ENCODE measurements around the gene IPMK.
"Not testable (repeated sequence)": the region's sequence is repeated elsewhere in the genome, so short reads cannot be mapped to it uniquely, and the experiment has no call there.

DNA sequence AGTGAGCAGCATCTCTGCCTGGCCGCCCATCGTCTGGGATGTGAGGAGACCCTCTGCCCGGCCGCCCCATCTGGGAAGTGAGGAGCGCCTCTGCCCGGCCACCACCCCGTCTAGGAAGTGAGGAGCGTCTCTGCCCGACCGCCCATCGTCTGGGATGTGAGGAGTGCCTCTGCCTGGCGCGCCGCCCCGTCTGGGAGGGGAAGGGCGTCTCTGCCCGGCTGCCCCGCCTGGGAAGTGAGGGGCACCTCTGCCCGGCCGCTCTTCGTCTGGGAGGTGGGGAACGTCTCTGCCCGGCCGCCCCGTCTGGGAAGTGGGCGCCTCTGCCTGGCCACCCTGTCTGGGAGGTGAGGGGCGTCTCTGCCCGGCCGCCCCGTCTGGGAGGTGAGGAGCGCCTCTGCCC, 23.9 kb downstream of the IPMK start:
- TF ChIP-seq, protein P1, sequence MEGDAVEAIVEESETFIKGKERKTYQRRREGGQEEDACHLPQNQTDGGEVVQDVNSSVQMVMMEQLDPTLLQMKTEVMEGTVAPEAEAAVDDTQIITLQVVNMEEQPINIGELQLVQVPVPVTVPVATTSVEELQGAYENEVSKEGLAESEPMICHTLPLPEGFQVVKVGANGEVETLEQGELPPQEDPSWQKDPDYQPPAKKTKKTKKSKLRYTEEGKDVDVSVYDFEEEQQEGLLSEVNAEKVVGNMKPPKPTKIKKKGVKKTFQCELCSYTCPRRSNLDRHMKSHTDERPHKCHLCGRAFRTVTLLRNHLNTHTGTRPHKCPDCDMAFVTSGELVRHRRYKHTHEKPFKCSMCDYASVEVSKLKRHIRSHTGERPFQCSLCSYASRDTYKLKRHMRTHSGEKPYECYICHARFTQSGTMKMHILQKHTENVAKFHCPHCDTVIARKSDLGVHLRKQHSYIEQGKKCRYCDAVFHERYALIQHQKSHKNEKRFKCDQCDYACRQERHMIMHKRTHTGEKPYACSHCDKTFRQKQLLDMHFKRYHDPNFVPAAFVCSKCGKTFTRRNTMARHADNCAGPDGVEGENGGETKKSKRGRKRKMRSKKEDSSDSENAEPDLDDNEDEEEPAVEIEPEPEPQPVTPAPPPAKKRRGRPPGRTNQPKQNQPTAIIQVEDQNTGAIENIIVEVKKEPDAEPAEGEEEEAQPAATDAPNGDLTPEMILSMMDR (IDR thresholded peaks at IDR 0.05), result not testable (repeated sequence)
- not testable (repeated sequence) for TF ChIP-seq POLR2AphosphoS5 (IDR thresholded peaks at IDR 0.05); POLR2A (IDR thresholded peaks at IDR 0.05; ENCODE audit: low read depth); EP300 (IDR thresholded peaks at IDR 0.05)

Measured in esophagus muscularis mucosa (tissue), 4 donors.